HL-60 (cell line): Measurements from ENCODE around the gene EEF1AKMT2.

Source experiments
- GABPA ChIP-seq: IDR thresholded peaks from 2 replicates; pipeline ENCODE4 v1.6.1; 2012; ENCODE audit warnings: low read depth
- TF ChIP-seq, protein P1 (sequence below): IDR thresholded peaks from one replicate; pipeline ENCODE4 v1.5.1; 2011; ENCODE audit warnings: low read length, control low read depth, inconsistent platforms; ENCODE audit not compliant: insufficient read depth

- TF ChIP-seq, protein P1, sequence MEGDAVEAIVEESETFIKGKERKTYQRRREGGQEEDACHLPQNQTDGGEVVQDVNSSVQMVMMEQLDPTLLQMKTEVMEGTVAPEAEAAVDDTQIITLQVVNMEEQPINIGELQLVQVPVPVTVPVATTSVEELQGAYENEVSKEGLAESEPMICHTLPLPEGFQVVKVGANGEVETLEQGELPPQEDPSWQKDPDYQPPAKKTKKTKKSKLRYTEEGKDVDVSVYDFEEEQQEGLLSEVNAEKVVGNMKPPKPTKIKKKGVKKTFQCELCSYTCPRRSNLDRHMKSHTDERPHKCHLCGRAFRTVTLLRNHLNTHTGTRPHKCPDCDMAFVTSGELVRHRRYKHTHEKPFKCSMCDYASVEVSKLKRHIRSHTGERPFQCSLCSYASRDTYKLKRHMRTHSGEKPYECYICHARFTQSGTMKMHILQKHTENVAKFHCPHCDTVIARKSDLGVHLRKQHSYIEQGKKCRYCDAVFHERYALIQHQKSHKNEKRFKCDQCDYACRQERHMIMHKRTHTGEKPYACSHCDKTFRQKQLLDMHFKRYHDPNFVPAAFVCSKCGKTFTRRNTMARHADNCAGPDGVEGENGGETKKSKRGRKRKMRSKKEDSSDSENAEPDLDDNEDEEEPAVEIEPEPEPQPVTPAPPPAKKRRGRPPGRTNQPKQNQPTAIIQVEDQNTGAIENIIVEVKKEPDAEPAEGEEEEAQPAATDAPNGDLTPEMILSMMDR = no peak
- TF ChIP-seq GABPA = no peak
Observed at GRCh38 chr10:124798364-124798763, 6.7 kb upstream of the EEF1AKMT2 start.
